Measurements from ENCODE around the gene BRD7.

BRD7 gene

DNA sequence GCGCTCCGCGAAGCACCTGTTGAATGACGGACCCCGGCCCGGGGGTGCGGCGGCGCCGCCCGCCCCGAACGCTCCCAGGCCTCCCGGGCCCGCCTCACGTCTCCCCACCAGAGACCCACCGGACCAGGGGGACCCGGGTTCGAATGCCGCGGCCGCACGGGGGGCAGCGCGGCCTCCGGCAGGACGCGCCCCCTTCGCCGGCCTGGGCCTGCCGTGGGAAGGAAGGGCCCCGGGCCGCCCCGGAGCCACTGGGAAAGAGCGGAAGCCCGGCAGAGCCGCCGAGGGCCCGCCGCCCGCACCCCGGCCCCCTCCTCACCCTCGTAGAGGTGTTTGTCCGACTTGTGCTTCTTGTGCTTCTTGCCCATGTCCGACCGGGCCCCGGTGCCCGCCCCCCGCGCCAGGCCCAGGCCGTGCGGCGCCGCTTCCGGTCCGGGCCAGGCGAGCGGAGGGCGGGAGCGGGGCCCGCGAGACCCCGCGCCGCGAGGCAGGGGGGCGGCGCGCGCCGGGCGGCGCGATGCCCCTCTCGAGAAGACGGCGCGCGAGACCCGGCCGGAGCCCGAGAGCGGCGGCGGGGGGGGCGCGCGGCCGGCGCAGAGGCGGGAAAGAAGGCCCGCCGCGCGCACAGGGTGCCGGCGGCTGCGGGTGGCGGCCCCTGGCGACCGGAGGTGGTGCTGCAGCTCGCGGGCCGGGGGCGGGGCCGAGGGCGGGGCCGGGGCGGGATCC, at the start of gene BRD7:
TSS of gene BRD7 (minus strand) at position 579 of the 723 bp plus-strand sequence. CDS start at position 365, 214 bp downstream.
- DNase-seq, result peak in 1 of 2 experiments; percentile 48

GRCh38 chr16:50416388-50416787, 47.6 kb upstream of the BRD7 start:
- DNase-seq, result no peak

DNA sequence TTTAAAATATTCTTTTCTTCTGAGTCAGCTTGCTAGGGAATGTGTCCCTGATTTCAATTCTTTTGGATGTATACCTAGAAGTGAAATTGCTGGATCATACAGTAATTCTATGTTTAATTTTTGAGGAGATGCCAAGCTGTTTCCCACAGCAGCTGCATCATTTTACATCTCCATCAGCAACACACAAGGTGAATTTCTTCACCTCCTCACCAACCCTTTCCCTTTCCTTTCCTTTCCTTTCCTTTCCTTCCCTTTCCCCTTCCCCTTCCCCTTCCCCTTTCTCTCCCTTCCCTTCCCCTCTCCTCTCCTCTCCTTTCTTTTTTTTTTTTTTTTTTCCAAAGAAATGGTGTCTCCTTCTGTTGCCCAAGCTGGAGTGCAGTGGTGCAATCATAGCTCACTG, 45.4 kb upstream of the BRD7 start:
- DNase-seq, result no peak

- no peak for DNase-seq
These were observed 42.2 kb upstream of the BRD7 start for GRCh38 chr16:50411034-50411433.

- no peak for DNase-seq
These were observed 39.3 kb upstream of the BRD7 start for GRCh38 chr16:50408001-50408561.

DNA sequence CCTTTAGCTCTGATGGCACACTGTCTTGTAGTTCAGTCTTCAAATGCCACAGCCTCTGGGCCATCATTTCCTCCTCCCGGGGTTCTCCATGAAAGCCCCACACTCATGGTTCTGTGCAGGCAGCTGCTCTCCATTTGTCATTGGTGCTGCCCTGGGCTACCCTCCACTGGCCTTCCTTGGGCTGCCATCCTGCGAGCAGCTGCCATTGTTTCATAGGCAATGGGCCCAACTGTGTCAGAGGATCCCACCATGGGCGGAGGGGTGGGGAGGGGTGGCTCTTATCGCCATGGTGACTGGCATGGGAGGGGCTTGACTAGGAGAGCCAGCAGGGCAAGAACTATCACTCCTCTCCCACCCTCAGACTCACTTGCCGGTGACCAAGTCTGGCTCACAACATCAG, 38.6 kb upstream of the BRD7 start:
- no peak for DNase-seq

- DNase-seq, result no peak
These were observed 34.7 kb upstream of the BRD7 start for GRCh38 chr16:50403491-50403890.

- no peak for DNase-seq
These were observed 33.6 kb upstream of the BRD7 start for GRCh38 chr16:50402298-50402895.

GRCh38 chr16:50401355-50401754, 32.6 kb upstream of the BRD7 start:
- DNase-seq, result no peak

DNA sequence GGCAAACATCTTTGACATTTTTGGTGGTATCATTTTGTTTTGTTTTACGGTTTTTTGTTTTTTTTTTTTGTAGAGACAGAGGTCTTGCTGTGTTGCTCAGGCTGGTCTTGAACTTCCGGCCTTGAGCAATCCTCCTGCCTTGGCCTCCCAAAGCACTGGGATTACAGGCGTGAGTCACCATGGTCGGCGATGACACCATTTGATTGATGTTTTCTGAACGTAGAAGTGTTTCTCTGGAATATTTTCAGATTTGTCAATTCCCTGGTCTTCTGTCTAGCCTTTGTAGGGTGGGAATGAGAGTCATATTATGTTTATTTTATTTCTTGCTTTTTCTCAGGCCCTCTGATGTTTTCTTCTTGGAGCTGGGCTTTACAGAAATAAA, 32.2 kb upstream of the BRD7 start:
- no peak for DNase-seq

- no peak for DNase-seq
These were observed 31.7 kb upstream of the BRD7 start for GRCh38 chr16:50400312-50400966.

- no peak for DNase-seq
These were observed 30.6 kb upstream of the BRD7 start for GRCh38 chr16:50399411-50399810.

GRCh38 chr16:50398336-50398735, 29.5 kb upstream of the BRD7 start:
- DNase-seq, result no peak

- DNase-seq, result no peak
These were observed 28.2 kb upstream of the BRD7 start for GRCh38 chr16:50396761-50397535.

GRCh38 chr16:50395763-50396710, 27.2 kb upstream of the BRD7 start:
- DNase-seq, result no peak

DNA sequence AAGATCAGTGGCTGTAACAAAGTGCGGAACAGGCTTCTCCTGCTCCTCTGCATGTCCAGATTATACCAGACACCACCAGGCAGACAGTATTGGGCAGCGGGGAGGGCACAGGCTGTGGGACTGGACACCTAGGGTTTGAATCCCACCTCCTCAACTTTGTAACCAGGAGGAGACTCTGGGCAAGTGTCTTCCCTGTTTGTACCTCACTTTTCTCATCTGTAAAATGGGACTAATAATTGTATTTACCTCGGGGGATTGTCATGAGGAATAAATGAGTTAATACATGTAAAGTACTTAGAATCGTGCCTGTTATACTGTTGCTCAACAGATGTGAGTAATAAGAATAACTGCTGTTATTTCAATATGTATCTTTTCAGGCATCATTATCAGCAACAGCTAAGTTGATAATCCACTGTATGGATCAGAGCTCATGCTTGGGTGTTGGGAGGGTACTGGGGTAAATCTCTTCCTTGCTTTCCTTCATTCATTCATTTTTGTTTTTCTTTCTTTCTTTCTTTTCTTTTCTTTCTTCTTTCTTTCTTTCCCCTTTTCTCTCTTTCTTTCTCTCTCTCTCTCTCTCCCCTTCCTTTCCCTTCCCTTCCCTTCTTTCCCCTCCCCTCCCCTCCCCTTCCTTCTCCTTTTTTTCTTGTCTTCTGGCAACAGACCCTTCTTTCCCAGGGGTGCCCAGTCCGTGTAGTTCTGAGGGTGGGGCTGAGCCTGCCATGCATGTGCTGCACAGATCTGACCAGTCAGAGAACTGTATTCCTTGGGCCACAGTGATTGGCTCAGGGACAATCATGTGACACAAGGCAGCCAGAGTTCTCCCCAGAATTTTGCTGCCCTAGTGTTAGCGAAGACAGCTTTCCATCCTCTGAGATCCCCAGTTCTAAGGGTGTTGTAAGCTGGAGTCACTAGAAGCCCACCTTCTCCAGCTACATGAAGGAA, 25.3 kb upstream of the BRD7 start:
- DNase-seq, result no peak

GRCh38 chr16:50393416-50393815, 24.6 kb upstream of the BRD7 start:
- no peak for DNase-seq

GRCh38 chr16:50390914-50391716, 22.3 kb upstream of the BRD7 start:
- no peak for DNase-seq

DNA sequence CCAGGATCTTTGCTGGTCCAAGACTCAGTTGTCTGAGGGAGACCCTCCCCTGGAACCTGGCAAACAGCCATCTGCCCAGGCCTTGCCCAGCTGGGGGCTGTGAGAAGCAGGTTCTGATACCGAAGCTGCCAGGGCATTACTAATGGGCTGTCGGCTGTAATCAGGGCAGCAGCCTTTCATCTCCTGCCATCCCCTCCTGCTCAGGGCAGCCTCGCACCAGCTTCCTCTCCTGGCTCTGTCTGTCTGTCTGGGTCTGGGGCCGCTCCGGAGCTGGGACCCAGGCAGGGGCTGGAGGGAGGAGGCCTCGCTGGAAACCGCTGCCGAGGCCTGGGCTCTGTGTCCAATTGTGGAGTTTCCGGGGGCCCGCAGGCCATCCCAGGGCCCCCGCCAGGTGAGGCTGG, 21.6 kb upstream of the BRD7 start:
- no peak for DNase-seq

DNA sequence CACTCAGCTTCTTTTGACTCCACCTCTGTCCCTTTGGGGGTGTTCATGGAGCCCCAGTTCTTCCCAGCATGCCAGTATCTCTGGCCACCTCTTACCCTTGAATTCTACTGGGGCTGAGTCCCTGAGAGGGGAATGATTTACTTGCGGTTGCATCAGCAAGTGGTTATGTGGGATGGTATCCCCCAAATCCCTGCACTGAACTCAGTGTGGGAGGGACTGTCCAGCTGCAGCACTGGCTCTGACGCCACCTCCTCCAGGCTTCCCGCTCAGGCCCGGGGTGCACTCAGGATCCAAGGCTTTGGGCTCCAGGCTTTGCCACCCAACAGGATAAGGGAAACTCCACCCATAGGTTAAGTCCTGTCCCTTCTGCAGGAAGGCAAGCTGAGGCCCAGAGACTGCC, 21.1 kb upstream of the BRD7 start:
- no peak for DNase-seq
